K562 (cell line): ENCODE measurements around the gene KCNH3. TPM values are rescaled to one million over a fixed set of nuclear protein-coding genes. Genes with fewer than 3 reads are reported as not detected.

Experiments used
- CEBPB ChIP-seq: fragments of 450-650 bp; IDR thresholded peaks from 2 replicates; pipeline ENCODE4 v1.6.1; 2016; ENCODE audit warnings: missing genetic modification characterization, missing compliant biosample characterization
- CREM ChIP-seq: IDR thresholded peaks from 2 replicates; pipeline ENCODE4 v1.6.1; 2014; ENCODE audit warnings: antibody characterized with exemption, low read depth
- CUX1 ChIP-seq: fragments of 200-800 bp; sonication (Bioruptor generic); IDR thresholded peaks from 2 replicates; pipeline ENCODE4 v1.6.1; 2016; ENCODE audit warnings: missing genetic modification characterization, missing compliant biosample characterization
- EGR1 ChIP-seq: fragments of 450-650 bp; conservative IDR thresholded peaks from 2 replicates; pipeline ENCODE4 v1.6.1; 2017; ENCODE audit warnings: mild to moderate bottlenecking
- FOXA3 ChIP-seq, 2 experiments: fragments of 450-650 bp in 1 of 2; sonication (generic) in 1 of 2; formaldehyde crosslinking; IDR thresholded peaks in 1 of 2; conservative IDR thresholded peaks in 1 of 2; 2 replicates each; pipeline versions ENCODE4 v1.4.0 to v1.8.0; 2020 to 2022; ENCODE audit warnings: mild to moderate bottlenecking in 2 of 2, missing genetic modification reagents in 1 of 2
- GABPB1 ChIP-seq: sonication (generic); formaldehyde crosslinking; IDR thresholded peaks from 2 replicates; pipeline ENCODE4 v1.8.0; 2022; ENCODE audit warnings: mild to moderate bottlenecking, missing genetic modification reagents
- HDAC2 ChIP-seq: fragments of 450-650 bp; IDR thresholded peaks from 2 replicates; pipeline ENCODE4 v1.6.1; 2016; ENCODE audit warnings: mild to moderate bottlenecking
- LCOR ChIP-seq: sonication (generic); formaldehyde crosslinking; IDR thresholded peaks from 2 replicates; pipeline ENCODE4 v1.8.0; 2022; ENCODE audit warnings: mild to moderate bottlenecking, missing genetic modification reagents
- NCOR1 ChIP-seq: fragments of 450-650 bp; IDR thresholded peaks from 2 replicates; pipeline ENCODE4 v1.6.1; 2016; ENCODE audit warnings: mild to moderate bottlenecking, moderate library complexity
- NRF1 ChIP-seq, 2 experiments: fragments of 450-650 bp; IDR thresholded peaks in 1 of 2; conservative IDR thresholded peaks in 1 of 2; 2 replicates each; pipeline ENCODE4 v1.6.1; 2014; ENCODE audit warnings: mild to moderate bottlenecking in 2 of 2
- PHF20 ChIP-seq: fragments of 450-650 bp; IDR thresholded peaks from 2 replicates; pipeline ENCODE4 v1.6.1; 2018; ENCODE audit not compliant: partially characterized antibody
- SRF ChIP-seq, 2 experiments: fragments of 250-450, 450-650 bp in 1 of 2; sonication (Bioruptor Pico) in 1 of 2; sonication (generic) in 1 of 2; formaldehyde crosslinking; IDR thresholded peaks; 2 replicates each; pipeline versions ENCODE4 v1.5.0 to v1.5.1; 2020 to 2022; ENCODE audit warnings: mild to moderate bottlenecking in 1 of 2, missing genetic modification reagents in 1 of 2
- YY1 ChIP-seq, 3 experiments: IDR thresholded peaks; 2 replicates each; pipeline ENCODE4 v1.6.1; 2011; ENCODE audit warnings: low read length in 2 of 3, mild to moderate bottlenecking in 2 of 3, moderate library complexity in 2 of 3, borderline replicate concordance in 1 of 3, control low read depth in 1 of 3, low read depth in 1 of 3; ENCODE audit not compliant: insufficient read depth in 3 of 3, insufficient replicate concordance in 2 of 3, control insufficient read depth in 1 of 3, insufficient read length in 1 of 3; ENCODE audit errors: extremely low read depth in 1 of 3
- ZBTB11 ChIP-seq, 3 experiments: fragments of 200-800 bp in 1 of 3; fragments of 250-450 bp in 1 of 3; fragments of 450-650 bp in 1 of 3; sonication (Bioruptor Pico) in 1 of 3; sonication (Bioruptor generic) in 1 of 3; formaldehyde crosslinking in 1 of 3; IDR thresholded peaks; 2 replicates each; pipeline versions ENCODE4 v1.6.1 to v1.8.0; 2016 to 2022; ENCODE audit warnings: mild to moderate bottlenecking in 2 of 3, missing genetic modification characterization in 2 of 3, missing compliant biosample characterization in 1 of 3, moderate library complexity in 1 of 3
- polyA plus RNA-seq, 8 experiments: library from polyadenylated mRNA; depleted of rRNA in 4 of 8; stranded (reverse) in 5 of 8; unstranded in 3 of 8; fragments of >200 nt; fragmentation: Nextera tagmentation in 2 of 8; fragmentation: Illumina TruSeq in 1 of 8; extraction: Ambion mirVana in 2 of 8; extraction: Trizol in 1 of 8; gene quantifications; 2 replicates each; pipeline versions ENCODE4 v1.2.1 to v1.2.3, GENCODE V29; 2011 to 2014; ENCODE audit warnings: inconsistent platforms in 1 of 8, missing spikeins in 1 of 8
- total RNA-seq, 7 experiments: library from RNA; depleted of rRNA in 6 of 7; stranded (reverse); fragments of >200 nt in 6 of 7; fragmentation: Illumina TruSeq in 2 of 7; extraction: Trizol in 2 of 7; gene quantifications; 2 replicates each; pipeline versions ENCODE4 v1.2.1 to v1.2.3, GENCODE V29; 2011 to 2021; ENCODE audit warnings: low replicate concordance in 1 of 7
- TF ChIP-seq, protein P1 (sequence below): fragments of 450-650 bp; IDR thresholded peaks from 2 replicates; pipeline ENCODE4 v1.6.1; 2016; ENCODE audit warnings: antibody characterized with exemption

KCNH3 gene
- total and polyA plus RNA-seq, 9 of the 15 experiments (the other 6 are each of a cell fraction or from before 2014, with no cell fraction given), result 0.01 to 0.09 TPM; not detected in 7

GRCh38 chr12:49567611-49568441 lies 29.0 kb downstream of the KCNH3 start, which contains the start of gene MCRS1 (continued):
- TF ChIP-seq CUX1 (no peak), YY1 (IDR thresholded peaks at IDR 0.05; ENCODE audit: borderline replicate concordance in 1 of 3, control insufficient read depth in 1 of 3, extremely low read depth in 1 of 3, insufficient read depth in 3 of 3, insufficient read length in 1 of 3, insufficient replicate concordance in 2 of 3, low read depth in 1 of 3, low read length in 2 of 3) (peak in 1 of 3 experiments; percentile 26), ZBTB11 (CRISPR knock-in tag; IDR thresholded peaks at IDR 0.05) (peak in 1 of 3 experiments; percentile 88; a peak in 2 of 6 replicates), LCOR (CRISPR knock-in tag) (peak; percentile 95), CEBPB (tag) (no peak), PHF20 (peak; percentile 98), SRF (CRISPR knock-in tag; IDR thresholded peaks at IDR 0.05) (peak in 1 of 2 experiments; percentile 53; a peak in 1 of 4 replicates), NRF1 (conservative IDR thresholded peaks at IDR 0.05 in 1 of 2, IDR thresholded peaks at IDR 0.05 in 1 of 2) (peak; percentile 100), HDAC2 (peak; percentile 85), EGR1 (peak; percentile 62; the same call in 1 of the 2 replicates), GABPB1 (CRISPR knock-in tag) (peak; percentile 98), CREM (peak; percentile 87), NCOR1 (peak; percentile 50), FOXA3 (CRISPR knock-in tag; conservative IDR thresholded peaks at IDR 0.05 in 1 of 2, IDR thresholded peaks at IDR 0.05 in 1 of 2) (peak in 1 of 2 experiments; percentile 75; a peak in 1 of 4 replicates)
- TF ChIP-seq, protein P1, sequence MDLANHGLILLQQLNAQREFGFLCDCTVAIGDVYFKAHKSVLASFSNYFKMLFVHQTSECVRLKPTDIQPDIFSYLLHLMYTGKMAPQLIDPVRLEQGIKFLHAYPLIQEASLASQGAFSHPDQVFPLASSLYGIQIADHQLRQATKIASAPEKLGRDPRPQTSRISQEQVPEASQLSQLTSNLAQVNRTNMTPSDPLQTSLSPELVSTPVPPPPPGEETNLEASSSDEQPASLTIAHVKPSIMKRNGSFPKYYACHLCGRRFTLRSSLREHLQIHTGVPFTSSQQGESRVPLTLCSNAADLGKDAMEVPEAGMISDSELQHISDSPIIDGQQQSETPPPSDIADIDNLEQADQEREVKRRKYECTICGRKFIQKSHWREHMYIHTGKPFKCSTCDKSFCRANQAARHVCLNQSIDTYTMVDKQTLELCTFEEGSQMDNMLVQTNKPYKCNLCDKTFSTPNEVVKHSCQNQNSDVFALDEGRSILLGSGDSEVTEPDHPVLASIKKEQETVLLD, result peak; percentile 100
